Karpas-422 (cell line): ENCODE data around the gene DHRS2. TPM values are rescaled to one million over a fixed set of nuclear protein-coding genes. Genes with fewer than 3 reads are reported as not detected.

ENCODE experiments used
- DNase-seq: peaks from one replicate; pipeline ENCODE4 v3.0.0-alpha.2; 2015
- H2AFZ ChIP-seq: fragments of 200-600 bp; sonication (generic); 2 replicates; pipeline ENCODE4 v1.6.1; 2014; ENCODE audit warnings: antibody characterized with exemption, low read length, mixed read lengths
- H3K27ac ChIP-seq: fragments of 200-600 bp; sonication (generic); 2 replicates; pipeline ENCODE4 v1.5.1; 2014; ENCODE audit warnings: mild to moderate bottlenecking, low read length, moderate library complexity
- H3K27me3 ChIP-seq: fragments of 200-600 bp; sonication (generic); 2 replicates; pipeline ENCODE4 v1.6.1; 2014; ENCODE audit warnings: low read length, mixed read lengths
- H3K36me3 ChIP-seq: fragments of 200-600 bp; sonication (generic); 2 replicates; pipeline ENCODE4 v1.6.1; 2014; ENCODE audit warnings: low read length, mixed read lengths; ENCODE audit not compliant: insufficient read depth
- H3K4me1 ChIP-seq: fragments of 200-600 bp; sonication (generic); 2 replicates; pipeline ENCODE4 v1.6.1; 2014; ENCODE audit warnings: mild to moderate bottlenecking, low read length, mixed read lengths
- H3K4me2 ChIP-seq: fragments of 200-600 bp; sonication (generic); 2 replicates; pipeline ENCODE4 v1.6.1; 2014; ENCODE audit warnings: low read length, low read depth, mild to moderate bottlenecking; ENCODE audit not compliant: poor library complexity, severe bottlenecking
- H3K4me3 ChIP-seq: fragments of 200-600 bp; sonication (generic); 2 replicates; pipeline ENCODE4 v1.5.1; 2014; ENCODE audit warnings: mild to moderate bottlenecking, antibody characterized with exemption, low read length, mixed read lengths
- H3K79me2 ChIP-seq: fragments of 200-600 bp; sonication (generic); 2 replicates; pipeline ENCODE4 v1.6.1; 2014; ENCODE audit warnings: mild to moderate bottlenecking, low read length, mixed read lengths
- H3K9ac ChIP-seq: fragments of 200-600 bp; sonication (generic); 2 replicates; pipeline ENCODE4 v1.6.0; 2014; ENCODE audit warnings: low read length
- H3K9me2 ChIP-seq: fragments of 200-600 bp; sonication (generic), shearing (Covaris generic); replicated peaks from 2 replicates; pipeline ENCODE4 v1.6.0; 2014; ENCODE audit warnings: mild to moderate bottlenecking, low read length, moderate library complexity; ENCODE audit not compliant: insufficient read depth
- H3K9me3 ChIP-seq: fragments of 300-700, 200-600 bp; sonication (generic); 2 replicates; pipeline ENCODE4 v1.6.1; 2014; ENCODE audit warnings: low read length, mixed read lengths
- H4K20me1 ChIP-seq: fragments of 200-600 bp; sonication (generic); 2 replicates; pipeline ENCODE4 v1.6.1; 2014; ENCODE audit warnings: mild to moderate bottlenecking, antibody characterized with exemption, low read length, low read depth; ENCODE audit not compliant: insufficient read depth
- total RNA-seq: library from RNA; depleted of rRNA; stranded (reverse); fragments of >200 nt; shearing (Covaris generic); gene quantifications from 2 replicates; pipeline ENCODE4 v1.2.3, GENCODE V29; 2014; ENCODE audit warnings: low replicate concordance

Gene DHRS2
- total RNA-seq, 1 experiment from 2014 or later, result 19.0 TPM

DNA sequence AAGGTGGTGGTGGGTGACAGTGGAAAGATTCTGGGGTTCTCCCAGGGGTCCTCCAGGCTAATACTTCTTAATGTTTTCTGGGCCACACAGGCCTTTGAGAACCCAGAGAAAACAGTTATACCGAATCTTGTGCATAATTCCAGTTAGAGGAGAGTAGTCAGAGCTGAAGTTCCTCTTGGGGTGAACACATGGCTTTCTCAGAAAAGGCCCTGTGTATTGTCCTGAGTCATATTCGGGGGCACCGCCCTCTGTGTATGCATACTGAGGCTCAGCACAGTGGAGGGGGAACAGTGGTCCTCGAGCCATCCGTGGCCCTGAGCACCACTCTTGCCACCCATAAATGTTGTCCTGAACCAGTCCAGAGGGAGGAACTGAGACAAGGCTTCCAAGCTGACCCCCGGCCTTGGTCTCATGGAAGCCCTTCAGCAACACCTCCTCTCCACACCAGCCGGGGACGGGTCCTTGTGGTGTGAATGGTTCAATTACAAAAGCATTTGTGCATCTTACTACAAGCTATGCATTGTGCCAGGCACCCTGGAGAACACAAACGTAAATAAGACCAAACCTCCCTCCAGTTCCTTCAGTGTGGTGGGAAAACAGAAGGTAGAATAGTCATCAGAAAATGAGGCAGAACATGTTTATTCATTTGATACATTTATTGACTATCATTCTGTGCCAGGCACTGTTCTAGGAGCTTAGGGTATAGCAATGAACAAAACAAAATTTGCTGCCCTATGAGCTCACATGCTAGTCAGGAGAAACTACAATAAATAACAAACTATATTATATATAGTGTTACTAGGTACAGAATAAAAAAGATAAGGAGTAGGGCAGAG is 9.9 kb downstream of the DHRS2 start:
- H3K4me1 ChIP-seq, result no peaks in the 10 kb centered on the region; the same call in 1 of the 2 replicates
- H3K79me2 ChIP-seq, result no peaks in the 10 kb centered on the region
- no peaks in the 10 kb centered on the region for H3K36me3 ChIP-seq
- H2AFZ ChIP-seq, result no peak overlapping the region
- H3K27me3 ChIP-seq, result no peaks in the 10 kb centered on the region
- H3K9me2 ChIP-seq, result no peaks in the 10 kb centered on the region
- H3K9ac ChIP-seq, result no peak overlapping the region
- no peaks in the 10 kb centered on the region for H4K20me1 ChIP-seq
- no peak for DNase-seq
- no peak overlapping the region for H3K4me3 ChIP-seq
- no peak overlapping the region for H3K27ac ChIP-seq
- no peak overlapping the region for H3K4me2 ChIP-seq
- no peaks in the 10 kb centered on the region for H3K9me3 ChIP-seq

DNA sequence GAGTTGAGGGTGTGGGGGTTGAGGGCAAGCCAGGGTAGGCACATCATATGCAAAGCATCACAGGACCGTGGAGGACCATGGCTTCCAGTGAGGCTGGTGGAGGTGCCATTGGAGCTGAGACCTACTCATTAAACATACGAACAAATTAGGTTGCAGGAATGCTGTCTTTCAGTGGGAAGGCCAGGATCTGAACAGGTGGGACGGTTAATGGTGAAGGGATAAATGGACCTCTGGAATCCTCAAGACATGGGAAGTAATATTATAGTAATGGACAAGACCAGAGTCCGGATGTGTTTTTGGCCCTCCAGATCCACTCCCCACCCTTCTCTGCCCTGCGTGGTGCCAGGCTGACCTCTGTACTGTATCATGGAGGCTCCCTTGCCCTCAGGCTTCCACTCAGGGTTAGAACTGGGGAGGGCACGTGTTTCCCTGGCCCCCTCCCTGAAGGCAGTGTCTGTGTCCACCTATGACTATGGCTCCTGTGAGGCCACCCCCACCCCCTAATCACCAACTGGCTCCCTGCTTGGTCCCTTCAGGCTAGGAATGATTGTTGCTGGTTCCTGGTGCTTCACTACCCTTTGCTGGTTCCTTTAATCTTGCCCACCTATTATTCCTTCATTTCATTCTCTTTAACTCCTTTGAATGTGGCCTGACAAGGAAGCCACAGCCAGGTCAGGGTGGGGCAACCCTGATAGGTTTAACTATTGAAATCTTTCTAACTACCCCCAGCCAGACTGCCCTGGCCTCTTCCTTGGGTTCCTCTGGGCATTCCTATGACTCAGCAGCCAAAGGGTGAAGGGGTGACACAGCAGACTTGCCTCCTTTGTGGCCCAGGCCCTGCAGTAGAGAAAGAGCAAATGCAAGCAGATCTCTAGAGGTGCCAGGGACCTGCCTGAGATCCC is 10.7 kb downstream of the DHRS2 start:
- DNase-seq, result no peak
- Histone ChIP-seq H3K27ac (no peak overlapping the region), H3K9me3 (no peaks in the 10 kb centered on the region), H4K20me1 (no peaks in the 10 kb centered on the region), H3K79me2 (no peaks in the 10 kb centered on the region), H3K9me2 (no peaks in the 10 kb centered on the region), H3K4me3 (no peak overlapping the region), H3K4me2 (no peak overlapping the region), H3K9ac (no peak overlapping the region), H3K36me3 (no peaks in the 10 kb centered on the region), H2AFZ (no peak overlapping the region), H3K4me1 (no peaks in the 10 kb centered on the region), H3K27me3 (no peaks in the 10 kb centered on the region)

DNA sequence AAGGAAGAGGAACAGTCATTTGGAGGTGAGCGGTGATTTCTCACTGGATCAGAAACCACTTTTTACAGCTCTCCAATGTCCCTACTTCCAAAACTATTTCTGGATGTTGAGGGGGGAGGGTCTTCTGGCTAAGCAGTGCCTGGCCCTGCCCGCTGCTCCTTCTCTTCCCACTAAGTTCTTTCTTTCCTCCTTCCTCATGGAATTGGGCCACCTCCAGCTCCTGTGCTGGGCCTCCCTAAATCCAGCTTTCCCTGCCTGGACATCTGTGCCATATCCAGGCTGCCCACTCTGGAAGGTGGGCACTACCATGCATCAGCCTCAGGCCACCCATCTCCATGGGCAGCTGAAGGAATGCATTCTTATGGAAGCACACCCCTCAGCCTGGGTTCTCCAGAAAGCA is 11.5 kb downstream of the DHRS2 start:
- Histone ChIP-seq H2AFZ (no peak overlapping the region), H3K9me3 (no peaks in the 10 kb centered on the region), H4K20me1 (no peaks in the 10 kb centered on the region), H3K4me1 (no peaks in the 10 kb centered on the region), H3K9ac (no peak overlapping the region), H3K9me2 (no peaks in the 10 kb centered on the region), H3K27me3 (no peaks in the 10 kb centered on the region), H3K79me2 (no peaks in the 10 kb centered on the region), H3K4me2 (no peak overlapping the region), H3K36me3 (no peaks in the 10 kb centered on the region), H3K27ac (no peak overlapping the region), H3K4me3 (no peak overlapping the region)
- no peak for DNase-seq

DNA sequence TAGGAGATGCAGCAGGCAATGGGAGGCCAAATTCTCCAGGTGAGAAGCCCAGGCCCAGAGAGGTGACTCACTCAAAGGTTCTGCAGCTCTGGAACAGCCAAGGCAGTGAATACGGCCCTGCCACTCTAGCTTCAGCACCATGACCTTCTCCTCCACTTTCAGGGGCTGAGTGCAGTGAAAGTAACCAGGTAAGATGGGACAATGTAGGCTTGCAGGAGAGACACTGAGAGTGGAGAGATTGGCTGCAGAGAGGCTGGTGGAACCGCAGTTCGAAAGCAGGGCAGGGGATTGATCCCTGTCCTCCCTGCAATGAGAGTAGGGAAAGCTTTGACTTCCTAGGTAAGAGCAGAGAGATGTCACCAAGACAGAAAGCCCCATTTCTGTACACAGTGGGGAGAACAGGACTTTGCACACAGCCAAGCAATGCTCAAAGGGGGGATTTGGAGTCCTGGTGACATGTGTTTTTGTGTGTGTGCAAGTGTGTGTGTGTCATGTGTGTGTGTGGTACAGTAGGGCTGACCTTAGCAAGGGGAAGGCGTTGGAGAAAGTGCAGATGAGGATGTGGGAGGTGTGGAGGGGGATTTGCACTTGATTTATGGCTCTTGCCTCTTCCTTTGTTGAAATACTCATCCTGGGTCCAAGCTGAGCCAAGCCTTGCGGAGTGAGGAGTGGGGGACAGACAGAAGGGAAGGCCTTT is 12.7 kb downstream of the DHRS2 start:
- no peaks in the 10 kb centered on the region for H3K4me1 ChIP-seq
- no peaks in the 10 kb centered on the region for H3K9me3 ChIP-seq
- no peak overlapping the region for H3K9ac ChIP-seq
- no peaks in the 10 kb centered on the region for H3K9me2 ChIP-seq
- H3K79me2 ChIP-seq, result no peaks in the 10 kb centered on the region
- no peaks in the 10 kb centered on the region for H3K27me3 ChIP-seq
- no peaks in the 10 kb centered on the region for H3K36me3 ChIP-seq
- no peak overlapping the region for H2AFZ ChIP-seq
- no peak for DNase-seq
- H3K27ac ChIP-seq, result no peak overlapping the region
- no peak overlapping the region for H3K4me2 ChIP-seq
- H3K4me3 ChIP-seq, result no peak overlapping the region
- no peaks in the 10 kb centered on the region for H4K20me1 ChIP-seq

DNA sequence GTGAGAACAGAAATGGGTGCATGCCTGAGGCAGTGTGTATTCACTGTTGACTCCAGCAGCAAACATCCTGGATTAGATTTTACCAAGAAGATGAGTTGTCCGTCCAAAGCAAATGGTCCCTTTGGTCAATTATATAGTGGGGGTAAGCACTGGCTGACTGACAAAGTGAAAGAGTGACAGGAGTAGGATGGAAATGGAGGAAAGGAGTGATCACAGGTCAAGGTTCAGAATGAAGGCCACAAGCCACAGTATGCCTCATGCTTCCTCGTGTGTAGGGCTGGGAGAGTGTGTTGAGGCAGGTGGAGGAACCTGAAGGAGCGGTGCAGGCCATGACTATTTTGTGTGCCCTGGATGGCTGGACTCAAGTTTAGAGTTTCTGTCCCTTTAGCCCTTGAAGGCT is 14.3 kb downstream of the DHRS2 start:
- H3K9ac ChIP-seq, result no peak overlapping the region
- no peaks in the 10 kb centered on the region for H3K9me2 ChIP-seq
- no peaks in the 10 kb centered on the region for H4K20me1 ChIP-seq
- no peaks in the 10 kb centered on the region for H3K27me3 ChIP-seq
- no peaks in the 10 kb centered on the region for H3K9me3 ChIP-seq
- no peak overlapping the region for H3K4me2 ChIP-seq
- H3K27ac ChIP-seq, result no peak overlapping the region
- no peak overlapping the region for H3K4me3 ChIP-seq
- H2AFZ ChIP-seq, result no peak overlapping the region
- no peak for DNase-seq
- H3K36me3 ChIP-seq, result no peaks in the 10 kb centered on the region
- H3K79me2 ChIP-seq, result no peaks in the 10 kb centered on the region
- H3K4me1 ChIP-seq, result no peaks in the 10 kb centered on the region

DNA sequence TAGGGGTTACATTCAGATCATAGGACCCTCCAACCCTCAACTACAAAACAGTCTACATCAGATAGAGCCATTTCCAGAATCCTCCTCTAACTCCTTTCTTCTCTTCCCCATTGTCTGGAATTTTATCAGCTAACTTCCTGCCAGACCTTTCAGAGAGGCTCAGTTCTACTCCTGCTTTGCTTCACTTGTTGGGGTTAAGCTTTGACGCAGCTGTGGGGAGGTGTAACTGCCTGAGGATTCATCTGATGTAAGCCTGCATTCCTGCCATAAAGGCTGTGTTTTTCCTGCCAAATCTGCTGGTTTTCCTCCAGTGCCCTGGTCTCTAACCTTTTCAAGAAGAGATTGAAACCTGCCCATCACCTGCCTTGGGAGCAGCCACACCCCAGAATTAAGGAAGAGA is 16.9 kb downstream of the DHRS2 start:
- Histone ChIP-seq H3K9ac (no peak overlapping the region), H3K36me3 (no peaks in the 10 kb centered on the region), H2AFZ (no peak overlapping the region), H3K27ac (no peak overlapping the region), H3K79me2 (no peaks in the 10 kb centered on the region), H3K9me3 (no peaks in the 10 kb centered on the region), H3K9me2 (no peaks in the 10 kb centered on the region), H3K27me3 (no peaks in the 10 kb centered on the region), H4K20me1 (no peaks in the 10 kb centered on the region), H3K4me3 (no peak overlapping the region), H3K4me1 (no peaks in the 10 kb centered on the region), H3K4me2 (no peak overlapping the region)
- DNase-seq, result no peak

DNA sequence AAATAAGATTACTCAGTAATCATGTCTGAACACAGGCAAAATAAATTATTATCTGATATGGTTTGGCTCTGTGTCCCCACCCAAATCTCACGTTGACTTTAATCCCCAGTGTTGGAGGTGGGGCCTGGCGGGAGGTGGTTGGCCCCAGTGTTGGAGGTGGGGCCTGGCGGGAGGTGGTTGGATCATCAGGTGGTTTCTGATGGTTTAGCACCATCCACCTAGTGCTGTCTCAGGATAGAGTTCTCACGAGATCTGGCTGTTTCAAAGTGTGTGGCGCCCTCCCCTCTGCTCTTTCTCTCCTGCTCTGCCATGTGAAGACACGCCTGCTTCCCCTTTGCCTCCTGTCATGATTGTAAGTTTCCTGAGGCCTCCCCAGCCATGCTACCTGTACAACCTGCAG is 18.1 kb downstream of the DHRS2 start:
- H3K27ac ChIP-seq, result no peak overlapping the region
- no peak overlapping the region for H3K4me3 ChIP-seq
- no peak overlapping the region for H2AFZ ChIP-seq

DNA sequence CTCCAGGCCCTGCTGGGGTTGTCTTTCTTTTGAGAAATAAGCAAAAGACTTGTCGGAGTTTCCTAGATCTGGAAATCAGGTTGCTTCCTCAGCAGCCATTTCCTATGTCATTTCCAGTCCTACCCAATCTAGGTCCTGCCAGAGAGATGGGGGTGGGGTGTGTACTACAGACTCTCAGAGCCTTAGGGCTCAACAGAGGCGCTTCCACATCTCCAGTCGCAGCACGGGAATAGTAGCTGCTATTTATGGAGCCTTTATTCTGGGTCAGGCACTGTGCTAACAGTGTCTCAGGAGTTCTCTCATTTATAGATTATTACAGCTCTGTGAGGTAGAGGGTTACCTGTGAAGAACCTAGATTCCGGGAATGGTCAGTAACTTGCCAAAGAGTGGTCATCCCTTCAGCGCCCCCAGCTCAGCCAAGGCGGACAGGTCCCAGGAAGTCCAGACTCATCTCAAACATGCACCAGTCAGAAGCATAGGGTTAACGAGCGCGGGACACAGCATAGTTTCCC is 21.9 kb downstream of the DHRS2 start:
- no peaks in the 10 kb centered on the region; the same call in 1 of the 2 replicates for H3K27me3 ChIP-seq
- DNase-seq, result no peak
- no peak overlapping the region for H3K4me3 ChIP-seq
- no peaks in the 10 kb centered on the region for H3K9me3 ChIP-seq
- no peak overlapping the region for H3K4me2 ChIP-seq
- H3K27ac ChIP-seq, result no peak overlapping the region
- H2AFZ ChIP-seq, result no peak overlapping the region
- H3K9me2 ChIP-seq, result no peaks in the 10 kb centered on the region
- no peaks in the 10 kb centered on the region for H4K20me1 ChIP-seq
- H3K36me3 ChIP-seq, result no peaks in the 10 kb centered on the region
- H3K79me2 ChIP-seq, result no peaks in the 10 kb centered on the region
- no peak overlapping the region for H3K9ac ChIP-seq
- peaks cover 12% of the 10 kb centered on the region for H3K4me1 ChIP-seq

More for the DNA sequence above, 18.1 kb downstream of the DHRS2 start:
- no peak for DNase-seq
- Histone ChIP-seq H3K9me2 (no peaks in the 10 kb centered on the region), H3K9ac (no peak overlapping the region), H3K36me3 (no peaks in the 10 kb centered on the region), H3K4me1 (no peaks in the 10 kb centered on the region), H3K79me2 (no peaks in the 10 kb centered on the region), H3K4me2 (no peak overlapping the region), H3K9me3 (no peaks in the 10 kb centered on the region), H4K20me1 (no peaks in the 10 kb centered on the region), H3K27me3 (no peaks in the 10 kb centered on the region)
